GM12878 (cell line): ENCODE results near the gene CSNK2A1.

Experiments used
- ATF3 ChIP-seq: IDR thresholded peaks from 2 replicates; pipeline ENCODE4 v1.6.1; 2011; ENCODE audit warnings: low read depth, mild to moderate bottlenecking, low read length, moderate library complexity, borderline replicate concordance; ENCODE audit errors: extremely low read depth
- CEBPB ChIP-seq, 2 experiments: fragments of 150-350 bp in 1 of 2; IDR thresholded peaks; 2 replicates each; pipeline ENCODE4 v1.6.1; 2012 to 2014; ENCODE audit warnings: low read depth in 2 of 2, low read length in 2 of 2, borderline replicate concordance in 1 of 2, inconsistent platforms in 1 of 2
- CUX1 ChIP-seq: IDR thresholded peaks from 2 replicates; pipeline ENCODE4 v1.6.1; 2012; ENCODE audit warnings: improper control_type of control experiment, low read depth, low read length; ENCODE audit not compliant: insufficient replicate concordance
- EZH2 ChIP-seq: IDR thresholded peaks from 2 replicates; pipeline ENCODE4 v1.6.1; 2012; ENCODE audit warnings: low read depth, mild to moderate bottlenecking, control low read depth, inconsistent platforms, low read length, borderline replicate concordance; ENCODE audit not compliant: control insufficient read depth
- HDAC2 ChIP-seq: fragments of 200-600 bp; sonication (generic); IDR thresholded peaks from 2 replicates; pipeline ENCODE4 v1.6.1; 2017
- NFIC ChIP-seq: IDR thresholded peaks from 2 replicates; pipeline ENCODE4 v1.6.1; 2012; ENCODE audit warnings: low read depth, mild to moderate bottlenecking, inconsistent platforms, low read length, moderate library complexity
- NKRF ChIP-seq: fragments of 450-650 bp; conservative IDR thresholded peaks from 2 replicates; pipeline ENCODE4 v1.6.1; 2017; ENCODE audit warnings: mild to moderate bottlenecking, moderate library complexity
- POLR2AphosphoS5 ChIP-seq: IDR thresholded peaks from 2 replicates; pipeline ENCODE4 v1.6.1; 2011; ENCODE audit warnings: mild to moderate bottlenecking, low read length, inconsistent platforms
- STAT1 ChIP-seq: fragments of 450-650 bp; conservative IDR thresholded peaks from 2 replicates; pipeline ENCODE4 v1.6.1; 2014; ENCODE audit warnings: antibody characterized with exemption, mild to moderate bottlenecking
- TF ChIP-seq, protein P1 (sequence below), 3 experiments: IDR thresholded peaks in 2 of 3; conservative IDR thresholded peaks in 1 of 3; 2 replicates each; pipeline ENCODE4 v1.5.1; 2011; ENCODE audit warnings: low read depth in 3 of 3, low read length in 3 of 3, mild to moderate bottlenecking in 3 of 3, control low read depth in 2 of 3, moderate library complexity in 2 of 3, inconsistent platforms in 1 of 3, mixed read lengths in 1 of 3; ENCODE audit not compliant: control insufficient read depth in 2 of 3, insufficient read depth in 1 of 3; ENCODE audit errors: extremely low read depth in 1 of 3

DNA sequence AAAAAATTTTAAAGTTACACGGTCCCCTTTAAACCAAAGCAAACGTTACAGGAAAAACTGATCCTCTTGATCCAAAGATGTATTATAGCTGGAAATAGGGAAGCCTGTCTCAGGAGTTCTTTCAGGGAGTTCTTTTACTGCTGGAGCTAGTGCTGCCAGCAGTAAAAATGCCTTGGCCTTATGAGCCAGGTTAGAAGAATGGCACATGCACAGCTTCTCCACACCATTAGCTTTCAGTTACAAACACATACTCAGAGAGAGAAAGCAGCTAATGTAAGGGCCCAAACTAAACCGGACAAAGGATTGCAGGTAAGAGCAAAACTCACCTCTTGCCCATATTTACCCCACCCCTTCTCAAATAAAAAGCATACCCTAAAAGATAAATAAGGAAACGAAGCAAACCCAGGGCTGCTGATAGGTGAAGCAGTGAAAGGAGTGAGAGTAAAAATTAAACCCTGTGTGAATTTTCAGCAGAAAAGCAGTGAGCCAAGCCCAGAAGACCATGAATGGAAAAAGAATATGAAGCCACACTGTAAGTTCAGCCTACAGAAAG is 100.3 kb downstream of the CSNK2A1 start:
- no peak for TF ChIP-seq NFIC
- no peak for TF ChIP-seq POLR2AphosphoS5
- TF ChIP-seq, protein P1, sequence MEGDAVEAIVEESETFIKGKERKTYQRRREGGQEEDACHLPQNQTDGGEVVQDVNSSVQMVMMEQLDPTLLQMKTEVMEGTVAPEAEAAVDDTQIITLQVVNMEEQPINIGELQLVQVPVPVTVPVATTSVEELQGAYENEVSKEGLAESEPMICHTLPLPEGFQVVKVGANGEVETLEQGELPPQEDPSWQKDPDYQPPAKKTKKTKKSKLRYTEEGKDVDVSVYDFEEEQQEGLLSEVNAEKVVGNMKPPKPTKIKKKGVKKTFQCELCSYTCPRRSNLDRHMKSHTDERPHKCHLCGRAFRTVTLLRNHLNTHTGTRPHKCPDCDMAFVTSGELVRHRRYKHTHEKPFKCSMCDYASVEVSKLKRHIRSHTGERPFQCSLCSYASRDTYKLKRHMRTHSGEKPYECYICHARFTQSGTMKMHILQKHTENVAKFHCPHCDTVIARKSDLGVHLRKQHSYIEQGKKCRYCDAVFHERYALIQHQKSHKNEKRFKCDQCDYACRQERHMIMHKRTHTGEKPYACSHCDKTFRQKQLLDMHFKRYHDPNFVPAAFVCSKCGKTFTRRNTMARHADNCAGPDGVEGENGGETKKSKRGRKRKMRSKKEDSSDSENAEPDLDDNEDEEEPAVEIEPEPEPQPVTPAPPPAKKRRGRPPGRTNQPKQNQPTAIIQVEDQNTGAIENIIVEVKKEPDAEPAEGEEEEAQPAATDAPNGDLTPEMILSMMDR (IDR thresholded peaks at IDR 0.05 in 2 of 3, conservative IDR thresholded peaks at IDR 0.05 in 1 of 3; ENCODE audit: control insufficient read depth in 2 of 3, extremely low read depth in 1 of 3, insufficient read depth in 1 of 3, low read depth in 3 of 3, low read length in 3 of 3) = no peak
- no peak for TF ChIP-seq CEBPB (IDR thresholded peaks at IDR 0.05; ENCODE audit: borderline replicate concordance in 1 of 2, low read depth in 2 of 2, low read length in 2 of 2)
- no peak for TF ChIP-seq HDAC2
- TF ChIP-seq STAT1 = no peak
- TF ChIP-seq ATF3 = no peak
- TF ChIP-seq CUX1 = no peak
- no peak for TF ChIP-seq EZH2
- TF ChIP-seq NKRF = no peak
